K562 (cell line): ENCODE results near the gene SDF4. TPM values are rescaled to one million over a fixed set of nuclear protein-coding genes. Genes with fewer than 3 reads are reported as not detected.

Source experiments
- ASH1L ChIP-seq: fragments of 450-650 bp; IDR thresholded peaks from 2 replicates; pipeline ENCODE4 v1.6.1; 2018; ENCODE audit warnings: borderline replicate concordance, mild to moderate bottlenecking, low read depth; ENCODE audit not compliant: partially characterized antibody
- E2F3 ChIP-seq: fragments of 250-450 bp; sonication (Bioruptor Pico); IDR thresholded peaks from 2 replicates; pipeline ENCODE4 v1.4.0; 2020; ENCODE audit warnings: mild to moderate bottlenecking
- FOXJ3 ChIP-seq: sonication (generic); formaldehyde crosslinking; IDR thresholded peaks from 2 replicates; pipeline ENCODE4 v1.4.0; 2020; ENCODE audit warnings: mild to moderate bottlenecking, missing genetic modification reagents
- ID3 ChIP-seq, 2 experiments: fragments of 250-450 bp in 1 of 2; fragments of 450-650 bp in 1 of 2; sonication (Bioruptor Pico) in 1 of 2; IDR thresholded peaks; 2 replicates each; pipeline versions ENCODE4 v1.6.1 to v1.8.0; 2016 to 2021; ENCODE audit warnings: mild to moderate bottlenecking in 2 of 2, moderate library complexity in 2 of 2, missing compliant biosample characterization in 1 of 2, missing genetic modification characterization in 1 of 2
- MAFG ChIP-seq: fragments of 450-650 bp; conservative IDR thresholded peaks from 2 replicates; pipeline ENCODE4 v1.6.1; 2016; ENCODE audit warnings: missing genetic modification characterization, missing compliant biosample characterization
- NUFIP1 ChIP-seq: fragments of 450-650 bp; IDR thresholded peaks from 2 replicates; pipeline ENCODE4 v1.6.1; 2018; ENCODE audit not compliant: partially characterized antibody
- POLR2AphosphoS5 ChIP-seq: IDR thresholded peaks from 2 replicates; pipeline ENCODE4 v1.6.1; 2011; ENCODE audit warnings: mild to moderate bottlenecking, low read depth, low read length, moderate library complexity; ENCODE audit not compliant: control insufficient read depth, insufficient read depth
- SFPQ ChIP-seq: fragments of 200-400 bp; formaldehyde crosslinking; IDR thresholded peaks from 2 replicates; pipeline ENCODE4 v1.6.1; 2017; ENCODE audit warnings: mild to moderate bottlenecking, low read depth, low read length, moderate library complexity
- SNAPC5 ChIP-seq: fragments of 250-450 bp; sonication (Bioruptor Pico); IDR thresholded peaks from 2 replicates; pipeline ENCODE4 v1.8.0; 2021; ENCODE audit warnings: moderate library complexity, mild to moderate bottlenecking, inconsistent platforms
- SP1 ChIP-seq: sonication (generic); formaldehyde crosslinking; IDR thresholded peaks from 2 replicates; pipeline ENCODE4 v1.8.1; 2022; ENCODE audit warnings: mild to moderate bottlenecking, missing genetic modification reagents
- STAT6 ChIP-seq: sonication (generic); formaldehyde crosslinking; IDR thresholded peaks from 2 replicates; pipeline ENCODE4 v1.8.1; 2023; ENCODE audit warnings: mild to moderate bottlenecking, missing genetic modification reagents
- TCFL5 ChIP-seq: fragments of 250-450 bp; sonication (Bioruptor Pico); conservative IDR thresholded peaks from 2 replicates; pipeline ENCODE4 v1.6.1; 2021; ENCODE audit warnings: mild to moderate bottlenecking, moderate library complexity, matching md5 sums
- UBTF ChIP-seq, 2 experiments: IDR thresholded peaks; 2 replicates each; pipeline ENCODE4 v1.6.1; 2012; ENCODE audit warnings: improper control_type of control experiment in 2 of 2, low read depth in 2 of 2, low read length in 2 of 2, borderline replicate concordance in 1 of 2
- ZBTB34 ChIP-seq: fragments of 250-450 bp; sonication (Bioruptor Pico); IDR thresholded peaks from 2 replicates; pipeline ENCODE4 v1.8.0; 2021; ENCODE audit warnings: mild to moderate bottlenecking, moderate library complexity
- ZNF253 ChIP-seq: fragments of 250-450 bp; sonication (Bioruptor Pico); conservative IDR thresholded peaks from 2 replicates; pipeline ENCODE4 v1.6.1; 2021; ENCODE audit warnings: mild to moderate bottlenecking
- ZNF778 ChIP-seq: fragments of 450-650 bp; formaldehyde crosslinking; IDR thresholded peaks from 2 replicates; pipeline ENCODE4 v1.4.0; 2020; ENCODE audit warnings: mild to moderate bottlenecking, moderate library complexity
- polyA plus RNA-seq, 8 experiments: library from polyadenylated mRNA; depleted of rRNA in 4 of 8; stranded (reverse) in 5 of 8; unstranded in 3 of 8; fragments of >200 nt; fragmentation: Nextera tagmentation in 2 of 8; fragmentation: Illumina TruSeq in 1 of 8; extraction: Ambion mirVana in 2 of 8; extraction: Trizol in 1 of 8; gene quantifications; 2 replicates each; pipeline versions ENCODE4 v1.2.1 to v1.2.3, GENCODE V29; 2011 to 2014; ENCODE audit warnings: inconsistent platforms in 1 of 8, missing spikeins in 1 of 8
- total RNA-seq, 7 experiments: library from RNA; depleted of rRNA in 6 of 7; stranded (reverse); fragments of >200 nt in 6 of 7; fragmentation: Illumina TruSeq in 2 of 7; extraction: Trizol in 2 of 7; gene quantifications; 2 replicates each; pipeline versions ENCODE4 v1.2.1 to v1.2.3, GENCODE V29; 2011 to 2021; ENCODE audit warnings: low replicate concordance in 1 of 7

Gene SDF4
- total and polyA plus RNA-seq, 9 of the 15 experiments (the other 6 are each of a cell fraction or from before 2014, with no cell fraction given): 0.35 to 160 (median 65.2) TPM

GRCh38 chr1:1208713-1209433 is 22.9 kb downstream of the SDF4 start (continued):
- TF ChIP-seq STAT6 (CRISPR knock-in tag) (no peak), FOXJ3 (CRISPR knock-in tag) (no peak), ZNF778 (CRISPR knock-in tag) (no peak), ZNF253 (CRISPR knock-in tag) (no peak), MAFG (tag) (no peak), ASH1L (no peak), POLR2AphosphoS5 (no peak), ID3 (CRISPR knock-in tag; IDR thresholded peaks at IDR 0.05) (no peak), ID3 (tag; IDR thresholded peaks at IDR 0.05) (no peak), TCFL5 (CRISPR knock-in tag) (no peak), SFPQ (no peak), SP1 (no peak), UBTF (IDR thresholded peaks at IDR 0.05; ENCODE audit: borderline replicate concordance in 1 of 2, low read depth in 2 of 2, low read length in 2 of 2) (no peak), NUFIP1 (no peak), E2F3 (CRISPR knock-in tag) (no peak), SNAPC5 (CRISPR knock-in tag) (no peak), ZBTB34 (CRISPR knock-in tag) (no peak)
